ENCODE measurements around the gene PLEKHA7. TPM values are rescaled to one million over a fixed set of nuclear protein-coding genes. Genes with fewer than 3 reads are reported as not detected.
A peak's percentile ranks its signal among the peaks of the same experiment; 100 is the strongest.

Gene PLEKHA7
- total RNA-seq, 1 donor from 2014 or later: 22.2 TPM

DNA sequence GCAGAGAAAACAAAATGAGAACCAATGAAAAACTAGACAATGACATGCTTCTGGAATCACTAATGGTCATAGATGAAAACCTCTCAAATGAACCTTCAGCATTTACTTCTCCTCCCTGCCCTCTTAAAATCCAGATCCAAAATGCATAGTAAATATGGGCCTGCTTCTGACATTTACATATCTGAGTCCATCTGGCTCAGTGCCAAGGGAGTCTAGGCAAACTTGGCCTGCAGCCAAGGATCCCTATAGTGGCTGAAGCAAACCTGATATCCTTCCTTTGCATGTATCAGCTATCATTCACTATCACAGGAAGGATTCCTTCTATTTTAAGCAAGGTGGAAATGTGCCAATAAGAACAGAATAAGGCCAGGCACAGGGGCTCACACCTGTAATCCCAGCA, 170.9 kb downstream of the PLEKHA7 start:
- DNase-seq (ENCODE audit: low read depth): no peak

DNA sequence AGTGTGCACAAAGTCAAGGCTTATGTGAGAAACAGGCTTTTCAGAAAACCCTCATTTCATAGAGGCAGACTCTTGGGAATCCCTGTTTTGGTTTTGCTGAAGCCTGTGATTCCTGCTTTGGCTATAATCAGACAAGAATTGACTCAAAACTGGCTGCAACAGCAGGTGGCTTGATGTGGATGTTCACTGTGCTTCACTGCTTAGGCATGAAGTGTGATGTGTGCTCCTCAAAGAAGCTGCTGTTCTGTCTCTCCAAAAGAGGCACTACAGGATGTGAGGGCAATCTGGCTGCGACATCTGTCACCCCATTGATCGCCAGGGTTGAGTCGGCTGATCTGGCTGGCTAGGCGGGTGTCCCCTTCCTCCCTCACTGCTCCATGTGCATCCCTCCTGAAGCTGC, 172.2 kb downstream of the PLEKHA7 start:
- no peak for DNase-seq (ENCODE audit: low read depth)

DNA sequence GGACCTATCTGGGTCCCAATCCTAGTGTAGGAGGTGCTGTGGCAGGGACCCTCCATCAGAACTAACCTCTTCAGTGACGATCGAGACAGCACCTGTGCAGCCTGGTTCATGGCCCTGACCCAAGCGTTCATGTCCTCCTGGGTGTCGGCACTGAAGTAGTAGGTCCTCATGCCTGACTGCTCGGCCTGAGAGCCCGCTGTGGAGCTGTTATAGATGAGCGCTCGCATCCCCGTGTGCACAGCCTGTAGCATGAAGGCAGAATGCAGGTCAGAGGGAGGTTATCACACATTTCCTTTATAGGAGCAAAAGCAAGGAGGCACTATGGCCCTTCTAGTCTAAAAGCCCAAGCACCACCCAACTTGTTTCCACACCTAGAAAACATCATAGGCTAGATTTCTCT, 172.7 kb downstream of the PLEKHA7 start:
- DNase-seq (ENCODE audit: low read depth): peak; percentile 21

GRCh38 chr11:16840951-16841350, 173.3 kb downstream of the PLEKHA7 start:
- peak; percentile 69 for DNase-seq (ENCODE audit: low read depth)

GRCh38 chr11:16839821-16840220, 174.4 kb downstream of the PLEKHA7 start:
- no peak for DNase-seq (ENCODE audit: low read depth)

DNA sequence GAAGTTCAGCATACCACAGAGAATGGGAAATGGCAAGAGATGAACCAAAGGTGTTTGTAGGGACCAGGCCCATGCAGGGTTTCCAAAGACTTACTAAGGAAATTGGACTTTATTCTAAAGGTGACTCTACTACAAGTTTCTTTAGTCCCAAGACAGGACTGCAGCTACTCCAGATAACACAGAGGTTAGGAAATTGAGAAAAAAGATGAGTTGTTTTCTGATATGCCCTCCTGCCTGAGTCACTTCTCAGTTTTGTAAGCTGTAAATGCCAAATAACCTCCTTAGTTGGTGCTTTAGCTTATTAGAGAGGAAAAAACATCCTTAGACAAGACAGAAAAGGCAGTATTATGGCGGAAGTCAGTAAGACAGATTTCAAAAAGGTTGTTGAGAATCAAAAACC, 179.8 kb downstream of the PLEKHA7 start:
- no peak for DNase-seq (ENCODE audit: low read depth)

DNA sequence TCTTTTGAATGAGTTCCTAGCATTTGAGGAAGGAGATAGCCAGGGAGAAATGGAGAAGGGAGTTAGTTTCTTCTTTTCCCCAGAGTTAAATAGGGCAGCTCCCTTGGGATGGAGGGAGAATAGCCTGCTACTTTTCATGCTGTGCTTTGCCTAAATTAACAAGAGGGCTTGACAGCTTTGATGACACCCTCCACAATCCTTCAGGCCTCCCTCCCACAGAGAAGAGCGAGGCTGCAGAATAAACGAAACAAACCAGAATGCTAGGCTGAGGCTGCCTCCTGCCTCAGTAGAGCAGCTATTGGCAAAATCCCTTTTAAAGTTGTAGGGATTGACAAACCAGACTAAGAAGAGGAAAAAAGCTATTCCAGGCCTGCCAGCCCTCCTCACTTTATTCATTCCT, 181.2 kb downstream of the PLEKHA7 start:
- DNase-seq (ENCODE audit: low read depth): no peak

DNA sequence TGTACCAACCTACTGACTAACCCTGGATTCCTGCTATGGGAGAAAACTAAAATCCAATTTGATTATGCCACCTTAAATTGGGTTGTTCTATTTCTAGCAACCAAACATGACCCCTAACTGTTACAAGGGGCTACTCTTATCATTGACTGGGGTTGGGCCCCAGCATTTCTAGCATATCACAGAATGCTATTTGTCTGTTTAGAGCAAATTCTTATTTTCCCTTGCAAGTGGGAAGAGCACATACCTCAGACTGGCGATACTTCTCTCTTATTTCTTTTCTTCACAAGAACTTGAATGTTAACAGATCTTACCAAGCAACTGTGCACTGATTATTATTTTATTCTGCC, 182.0 kb downstream of the PLEKHA7 start:
- DNase-seq (ENCODE audit: low read depth): no peak

DNA sequence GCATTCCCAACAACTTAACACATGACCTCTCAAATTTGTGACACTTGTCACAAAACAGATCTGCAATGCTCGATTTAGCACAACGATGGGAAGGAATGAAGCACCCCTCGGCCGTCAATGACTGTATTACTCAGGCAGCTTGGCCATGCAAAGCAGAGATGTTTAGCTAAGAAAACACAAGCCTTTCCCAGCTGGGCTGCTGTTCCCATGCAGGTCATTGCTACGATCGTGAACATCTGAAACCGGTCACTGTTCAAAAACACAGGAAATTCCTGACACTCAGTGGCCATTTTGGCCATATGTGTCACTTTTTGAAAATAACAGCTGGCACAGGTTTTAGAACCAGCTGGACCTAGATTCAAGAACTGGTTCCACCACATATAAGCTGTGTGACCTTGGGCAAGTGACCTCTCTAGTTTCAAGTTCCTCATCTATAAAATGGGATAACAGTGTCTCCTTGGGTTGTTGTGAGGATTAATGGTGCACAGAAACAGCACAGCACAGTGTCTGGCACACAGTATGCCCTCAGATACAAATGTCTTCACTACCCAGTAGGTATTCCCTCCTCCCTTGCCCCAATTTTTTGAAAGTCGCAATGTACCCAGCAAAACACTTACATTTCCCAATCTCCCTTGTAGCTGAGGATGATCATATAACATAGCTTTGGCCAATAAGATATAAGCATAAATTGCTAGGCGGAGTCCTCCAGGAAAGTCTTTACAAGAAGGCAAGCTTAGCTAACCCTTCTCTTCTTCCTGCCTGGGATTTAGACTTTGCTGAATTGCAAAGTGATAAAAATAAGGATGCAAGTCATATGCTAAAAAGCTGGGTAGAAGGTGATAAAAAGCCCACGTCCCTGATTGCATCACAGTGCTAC, 182.7 kb downstream of the PLEKHA7 start:
- DNase-seq (ENCODE audit: low read depth): no peak

GRCh38 chr11:16827139-16827538, 187.1 kb downstream of the PLEKHA7 start:
- no peak for DNase-seq (ENCODE audit: low read depth)

DNA sequence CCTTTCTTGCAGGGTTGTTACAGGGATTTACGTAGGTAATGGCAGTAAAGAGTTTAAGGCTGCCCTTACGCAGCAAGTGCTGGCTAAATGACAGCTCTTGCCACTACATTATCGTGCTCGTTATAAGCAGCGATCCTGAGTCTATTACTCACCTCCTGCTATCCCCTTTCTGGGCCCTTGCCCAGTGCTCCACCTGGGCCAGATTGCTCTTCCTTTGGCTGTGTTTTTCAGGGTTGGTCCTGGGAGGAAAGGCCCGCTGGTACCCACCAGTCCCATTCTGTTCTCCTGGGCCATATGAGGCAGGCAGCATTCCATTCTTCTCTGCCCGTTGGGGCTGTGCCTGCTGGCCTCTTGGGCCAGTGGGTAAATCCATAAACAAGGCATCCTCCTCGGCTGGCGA, 188.2 kb downstream of the PLEKHA7 start:
- no peak for DNase-seq (ENCODE audit: low read depth)

- DNase-seq (ENCODE audit: low read depth): no peak
Observed at GRCh38 chr11:16825101-16825500, 189.1 kb downstream of the PLEKHA7 start.

DNA sequence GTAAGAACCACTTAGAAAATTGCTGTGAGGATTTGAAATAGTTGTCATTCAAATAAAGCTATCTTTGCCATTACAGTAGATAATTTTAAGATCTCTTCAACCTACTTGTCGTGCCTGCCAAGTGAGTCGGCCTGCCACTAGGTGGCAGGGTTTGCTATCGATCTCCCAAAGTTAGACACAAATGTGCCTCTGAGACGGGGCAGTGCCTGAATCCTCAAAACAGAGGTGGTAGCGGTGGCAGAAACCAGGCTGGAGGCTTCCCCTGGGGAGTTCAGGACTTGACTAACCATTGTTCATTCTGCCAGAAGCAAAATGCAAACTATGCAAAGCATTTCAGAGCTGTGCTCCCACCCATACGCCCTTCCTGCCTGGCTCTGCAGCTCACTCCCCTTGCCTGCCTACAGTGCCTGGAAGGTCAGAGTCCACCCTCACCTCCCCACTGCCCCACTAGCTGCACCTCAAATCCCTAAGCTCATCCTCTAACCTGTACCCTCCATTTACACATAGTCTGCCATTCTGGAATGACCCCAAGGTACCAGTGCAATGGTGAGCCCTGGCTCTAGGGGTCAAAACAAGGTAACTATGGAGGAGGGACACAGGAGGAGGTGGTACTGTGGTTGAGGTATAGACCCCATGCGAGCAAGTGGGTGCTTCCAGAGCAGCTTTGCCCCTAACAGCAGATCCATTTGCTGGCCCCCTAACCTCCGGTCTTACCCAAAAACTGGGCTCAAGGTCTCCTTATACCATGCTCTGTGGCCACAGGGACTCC, 193.7 kb downstream of the PLEKHA7 start:
- peak; percentile 79 for DNase-seq (ENCODE audit: low read depth)

DNA sequence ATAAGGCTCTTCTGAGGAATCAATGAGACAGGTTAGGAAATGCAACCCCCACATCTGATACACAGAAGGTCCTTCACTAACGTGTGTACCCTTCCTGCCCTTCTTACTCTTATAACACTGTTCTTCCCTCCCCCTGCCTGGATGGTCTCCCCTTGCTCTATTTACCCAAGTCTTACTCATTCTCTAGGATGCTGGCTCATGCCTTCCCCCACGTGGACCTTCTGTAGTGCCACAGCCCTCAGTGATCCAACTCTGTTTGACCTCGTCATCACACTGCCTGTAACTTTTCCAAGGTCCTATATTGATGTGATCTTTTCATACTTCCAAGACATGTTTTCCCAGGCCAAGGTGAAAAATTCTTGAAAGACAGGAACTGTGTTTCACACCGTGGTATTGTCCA, 195.9 kb downstream of the PLEKHA7 start:
- no peak for DNase-seq (ENCODE audit: low read depth)

- DNase-seq (ENCODE audit: low read depth): no peak
Observed at GRCh38 chr11:16817351-16817750, 196.9 kb downstream of the PLEKHA7 start.

DNA sequence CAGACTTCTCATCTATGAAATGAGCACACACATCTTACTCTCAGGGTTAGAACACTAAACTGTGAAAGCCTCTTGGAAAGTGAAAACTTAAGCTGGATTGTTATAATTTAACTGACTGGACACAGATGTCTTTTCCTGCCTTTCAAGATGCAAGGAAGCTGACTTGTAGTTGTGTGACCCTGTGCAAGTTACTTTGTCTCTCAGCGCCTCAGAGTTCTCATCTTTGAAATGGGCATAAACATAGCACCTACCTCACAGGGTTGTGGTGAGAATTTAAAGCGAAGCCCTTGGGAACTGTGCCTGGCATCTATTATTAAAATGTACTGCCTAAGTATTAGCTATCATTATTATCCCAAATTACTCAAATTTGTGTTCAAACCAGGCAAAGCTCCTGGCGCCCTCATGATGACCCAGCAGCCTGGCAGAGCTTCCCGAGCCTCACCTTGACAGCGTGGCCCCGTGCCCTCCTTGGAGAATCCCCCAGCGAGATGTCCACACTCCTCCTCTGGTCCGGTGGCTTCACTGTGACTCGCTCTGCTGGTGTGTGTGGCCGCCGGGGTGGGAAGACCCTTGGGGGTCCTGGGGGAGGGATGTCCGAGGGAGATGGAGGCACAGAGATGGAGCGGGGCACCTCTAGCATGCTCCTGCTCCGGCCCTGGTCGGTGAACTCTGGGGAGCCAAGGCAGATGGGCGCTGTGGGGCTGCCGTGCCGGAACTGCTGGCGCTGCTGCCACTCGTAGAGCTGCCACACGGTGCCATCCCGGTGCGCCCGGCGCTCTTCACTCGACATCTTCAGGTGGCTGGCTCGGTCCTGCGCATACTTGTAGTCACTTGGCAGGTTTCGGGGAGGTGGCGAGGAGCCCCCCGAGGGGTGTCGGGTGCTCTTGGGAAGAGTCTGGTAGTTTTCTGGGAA, 197.6 kb downstream of the PLEKHA7 start:
- no peak for DNase-seq (ENCODE audit: low read depth)

DNA sequence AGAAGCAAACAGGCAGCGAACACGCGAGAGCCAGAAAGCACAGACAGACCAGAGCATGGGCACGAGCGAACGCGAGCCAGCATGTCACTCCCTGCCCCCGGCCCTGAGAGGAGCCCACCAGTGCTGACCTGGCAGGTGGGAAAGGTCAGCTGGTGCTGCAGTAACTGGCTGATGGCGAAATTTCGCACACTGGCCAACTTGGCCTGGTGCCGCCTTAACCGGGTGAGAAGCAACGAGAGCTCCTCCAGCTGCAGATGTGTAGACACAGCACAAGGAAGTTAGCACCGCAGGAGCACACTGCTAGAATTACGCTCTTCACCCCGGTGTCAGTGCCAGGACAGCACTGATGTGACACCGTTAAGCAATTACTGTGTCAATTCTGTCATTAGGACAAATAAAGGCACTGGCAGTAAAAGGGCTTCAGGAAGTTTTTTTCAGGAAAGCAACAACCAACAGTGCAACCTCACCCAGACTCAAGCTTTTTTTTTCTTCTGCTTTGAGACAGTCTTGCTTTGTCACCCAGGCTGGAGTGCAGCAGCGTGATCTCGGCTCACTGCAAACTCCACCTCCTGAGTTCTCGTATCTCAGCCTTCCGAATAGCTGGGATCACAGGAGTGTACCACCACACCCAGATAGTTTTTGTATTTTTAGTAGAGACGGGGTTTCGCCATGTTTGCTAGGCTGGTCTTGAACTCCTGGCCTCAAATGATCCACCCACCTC, 199.0 kb downstream of the PLEKHA7 start:
- no peak for DNase-seq (ENCODE audit: low read depth)

DNA sequence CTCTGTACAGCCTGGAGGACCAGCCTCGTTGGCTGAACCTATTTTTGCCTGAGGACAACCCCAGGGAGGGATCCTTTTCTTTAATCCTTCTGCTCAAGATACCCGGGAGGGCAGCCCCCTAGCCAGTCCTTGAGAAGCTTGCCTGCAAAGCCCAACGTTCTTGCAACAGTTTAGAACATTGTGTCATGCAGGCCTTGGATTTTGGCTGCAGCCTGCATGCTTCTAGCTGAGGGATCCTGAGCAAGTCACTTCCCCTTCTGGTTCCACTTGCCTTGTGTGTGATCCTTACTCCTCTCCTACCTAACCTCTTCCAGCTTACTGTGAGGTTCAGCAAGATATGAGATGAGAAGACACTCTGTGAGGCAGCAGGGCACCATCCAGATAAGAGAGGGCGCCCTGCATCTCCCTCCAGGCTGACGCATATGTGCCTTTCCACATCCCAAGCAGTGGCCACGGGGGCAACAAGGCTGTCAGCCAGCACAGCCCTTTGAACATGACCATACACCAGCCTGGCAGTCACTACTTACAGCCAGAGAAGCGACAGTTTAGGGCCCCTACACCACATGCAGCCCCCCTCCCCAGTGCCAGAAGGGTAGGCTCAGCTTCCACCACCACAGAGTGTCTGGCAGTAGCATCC, 199.7 kb downstream of the PLEKHA7 start:
- no peak for DNase-seq (ENCODE audit: low read depth)

GRCh38 chr11:16813126-16813525, 201.1 kb downstream of the PLEKHA7 start:
- no peak for DNase-seq (ENCODE audit: low read depth)

DNA sequence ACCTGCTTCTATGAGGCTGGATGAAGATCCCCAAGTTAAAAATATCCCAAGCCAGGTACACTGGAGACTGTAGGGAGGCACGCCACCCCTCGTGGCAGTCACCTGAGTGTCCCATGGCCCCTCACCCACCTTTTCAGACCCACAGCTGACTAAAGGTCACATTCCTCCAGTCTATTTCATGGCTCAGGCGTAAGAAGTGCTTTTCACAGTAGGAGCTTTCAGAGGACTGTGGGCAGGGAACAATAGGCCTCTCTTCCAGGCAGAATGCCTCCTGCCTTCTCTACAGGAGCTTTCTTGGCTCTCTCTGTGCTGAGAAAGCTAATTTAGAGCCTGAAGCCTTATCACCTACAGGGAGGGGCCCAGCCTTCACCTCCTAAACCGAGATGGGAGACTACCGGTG, 201.9 kb downstream of the PLEKHA7 start:
- no peak for DNase-seq (ENCODE audit: low read depth)

All from renal cortical epithelial cell (primary cell).